Measurements from ENCODE around the gene CASKIN1. TPM values are rescaled to one million over a fixed set of nuclear protein-coding genes. Genes with fewer than 3 reads are reported as not detected.
A peak's percentile ranks its signal among the peaks of the same experiment; 100 is the strongest.
"Not testable (repeated sequence)": the region's sequence is repeated elsewhere in the genome, so short reads cannot be mapped to it uniquely, and the experiment has no call there.

CASKIN1 gene
- total and polyA plus RNA-seq, 8 donors: 0.61 to 2.1 (median 1.1) TPM

DNA sequence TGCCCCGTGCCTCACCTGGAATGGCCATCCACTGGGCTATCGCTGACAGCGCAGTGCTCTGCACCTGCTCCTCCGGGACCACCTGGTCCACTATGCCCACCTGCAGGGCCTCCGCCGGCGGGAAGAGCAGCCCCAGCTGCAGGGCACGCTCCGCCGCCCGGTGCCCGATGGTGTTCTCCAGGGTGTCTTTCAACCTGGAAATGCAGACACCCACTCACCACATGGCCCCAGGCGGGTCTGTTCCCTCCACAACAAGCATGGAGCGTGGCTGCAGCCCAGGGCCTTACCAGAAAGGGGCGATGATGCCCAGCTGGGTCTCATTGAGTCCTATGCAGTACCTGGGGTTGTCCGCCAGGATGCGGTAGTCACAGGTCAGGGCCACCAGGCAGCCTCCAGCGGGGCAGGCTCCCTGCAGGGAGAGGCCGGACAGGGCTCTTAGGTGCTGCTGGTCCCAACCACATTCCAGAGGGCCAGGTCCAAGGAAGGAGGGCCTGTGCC lies 46.7 kb upstream of the CASKIN1 start:
- peaks cover 0 to 43% (median 10%) of the 10 kb centered on the region in 3 donors for H3K36me3 ChIP-seq
- H3K4me1 ChIP-seq: no peaks in the 10 kb centered on the region
- no peak for ATAC-seq
- DNase-seq: peak in 2 of 6 donors; percentile 21 to 63
- intact Hi-C loops (cut with DNase I): no loop called here
- no peaks in the 10 kb centered on the region for H3K9me3 ChIP-seq
- 95 to 97% methylated on average over 19 of the region's 19 CpGs for WGBS, 2 donors
- no peak overlapping the region for H3K27ac ChIP-seq
- FAIRE-seq: no peak
- no peak overlapping the region for H3K4me3 ChIP-seq
- TF ChIP-seq, protein P1, sequence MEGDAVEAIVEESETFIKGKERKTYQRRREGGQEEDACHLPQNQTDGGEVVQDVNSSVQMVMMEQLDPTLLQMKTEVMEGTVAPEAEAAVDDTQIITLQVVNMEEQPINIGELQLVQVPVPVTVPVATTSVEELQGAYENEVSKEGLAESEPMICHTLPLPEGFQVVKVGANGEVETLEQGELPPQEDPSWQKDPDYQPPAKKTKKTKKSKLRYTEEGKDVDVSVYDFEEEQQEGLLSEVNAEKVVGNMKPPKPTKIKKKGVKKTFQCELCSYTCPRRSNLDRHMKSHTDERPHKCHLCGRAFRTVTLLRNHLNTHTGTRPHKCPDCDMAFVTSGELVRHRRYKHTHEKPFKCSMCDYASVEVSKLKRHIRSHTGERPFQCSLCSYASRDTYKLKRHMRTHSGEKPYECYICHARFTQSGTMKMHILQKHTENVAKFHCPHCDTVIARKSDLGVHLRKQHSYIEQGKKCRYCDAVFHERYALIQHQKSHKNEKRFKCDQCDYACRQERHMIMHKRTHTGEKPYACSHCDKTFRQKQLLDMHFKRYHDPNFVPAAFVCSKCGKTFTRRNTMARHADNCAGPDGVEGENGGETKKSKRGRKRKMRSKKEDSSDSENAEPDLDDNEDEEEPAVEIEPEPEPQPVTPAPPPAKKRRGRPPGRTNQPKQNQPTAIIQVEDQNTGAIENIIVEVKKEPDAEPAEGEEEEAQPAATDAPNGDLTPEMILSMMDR (IDR thresholded peaks at IDR 0.05): no peak
- no peaks in the 10 kb centered on the region for H3K27me3 ChIP-seq

DNA sequence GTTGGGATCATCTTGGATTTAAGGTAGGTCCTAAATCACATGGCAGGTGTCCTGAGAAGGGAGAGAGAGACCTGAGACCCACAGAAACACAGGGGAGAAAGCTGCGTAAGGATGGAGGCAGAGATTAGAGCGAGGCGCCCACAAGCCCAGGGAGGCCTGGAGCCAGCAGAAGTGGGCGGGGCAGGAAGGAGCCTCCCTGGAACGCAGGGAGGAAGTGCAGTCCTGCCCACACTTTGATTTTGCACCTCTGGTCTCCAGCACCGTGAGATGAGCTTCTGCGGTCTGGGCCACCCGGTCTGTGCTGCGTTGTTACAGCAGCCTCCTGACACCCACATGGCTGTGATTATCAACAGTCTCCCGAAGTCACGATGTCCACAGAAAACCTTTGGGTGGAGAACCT lies 46.2 kb upstream of the CASKIN1 start:
- no peaks in the 10 kb centered on the region for H3K9me3 ChIP-seq
- no peaks in the 10 kb centered on the region for H3K4me1 ChIP-seq
- TF ChIP-seq, protein P1 (IDR thresholded peaks at IDR 0.05): no peak
- intact Hi-C loops (cut with DNase I): no loop called here
- H3K4me3 ChIP-seq: no peak overlapping the region
- ATAC-seq (no peak), FAIRE-seq (no peak), DNase-seq (peak in 1 of 6 donors; percentile 21)
- no peak overlapping the region for H3K27ac ChIP-seq
- H3K36me3 ChIP-seq: peaks cover 0 to 43% (median 10%) of the 10 kb centered on the region in 3 donors
- WGBS, 2 donors: 90 to 95% methylated on average over 11 of the region's 11 CpGs
- H3K27me3 ChIP-seq: no peaks in the 10 kb centered on the region

DNA sequence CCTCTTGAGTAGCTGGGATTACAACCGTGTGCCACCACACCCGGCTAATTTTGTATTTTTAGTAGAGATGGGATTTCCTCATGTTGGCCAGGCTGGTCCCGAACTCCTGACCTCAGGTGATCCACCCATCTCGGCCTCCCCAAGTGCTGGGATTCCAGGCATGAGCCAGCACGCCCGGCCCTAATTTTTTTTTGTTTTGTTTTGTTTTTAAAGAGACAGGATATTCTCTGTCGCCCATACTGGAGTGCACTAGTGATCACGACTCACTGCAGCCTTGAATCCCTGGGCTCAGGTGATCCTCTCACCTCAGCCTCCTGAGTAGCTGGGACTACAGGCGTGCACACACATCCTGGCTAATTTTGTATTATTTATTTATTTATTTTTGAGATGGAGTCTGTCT lies 43.9 kb upstream of the CASKIN1 start:
- H3K4me1 ChIP-seq; ATAC-seq; FAIRE-seq; intact Hi-C loops (cut with DNase I); H3K27ac ChIP-seq; H3K9me3 ChIP-seq; H3K27me3 ChIP-seq; H3K4me3 ChIP-seq: not testable (repeated sequence)
- DNase-seq: peak in 2 of 6 donors; percentile 6
- H3K36me3 ChIP-seq: peaks cover 0 to 28% (median 4%) of the 10 kb centered on the region in 3 donors
- WGBS, 2 donors: 77 to 88% methylated on average over 9 of the region's 9 CpGs

DNA sequence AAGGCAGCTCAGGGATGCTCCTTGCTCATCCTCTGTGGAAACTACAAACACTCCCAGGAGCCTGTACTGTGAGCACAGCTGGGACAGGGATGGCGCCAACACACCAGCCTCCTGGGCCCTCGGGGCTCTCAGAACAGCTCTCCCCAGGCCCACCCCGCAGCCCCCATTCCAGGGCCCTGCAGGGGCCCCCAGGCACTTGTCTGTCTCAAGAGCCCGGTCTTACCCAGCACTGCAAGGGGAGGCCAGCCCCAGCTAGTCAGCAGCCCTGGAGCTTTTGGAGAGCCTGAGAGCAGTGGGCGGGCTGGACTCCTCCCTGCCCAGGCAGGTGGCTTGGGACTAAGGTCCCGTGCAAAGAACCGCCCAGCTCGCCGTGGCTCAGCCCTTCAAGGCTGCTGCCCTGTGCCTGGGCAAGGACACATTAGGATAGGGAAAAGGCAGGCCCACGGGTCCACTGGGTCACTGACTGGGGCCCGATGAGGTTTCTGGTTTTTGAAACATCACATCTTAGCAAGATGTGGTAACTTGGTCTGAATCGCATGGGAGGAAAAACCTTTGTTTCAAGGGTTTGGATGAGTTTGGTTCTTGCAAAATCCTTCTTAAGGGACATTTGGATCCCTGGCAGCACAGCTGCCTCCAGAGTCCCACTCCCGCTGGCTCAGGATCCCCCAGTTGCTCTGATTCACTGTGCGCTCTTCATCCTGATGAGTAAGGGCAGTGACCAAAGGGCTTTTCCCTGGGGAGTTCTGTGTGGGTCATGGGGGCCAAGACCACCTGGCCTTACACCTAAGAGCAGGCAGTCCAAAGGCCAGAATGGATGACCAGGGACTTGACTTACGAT lies 42.7 kb upstream of the CASKIN1 start:
- ATAC-seq: peak in 2 of 4 donors; percentile 5 to 8
- Histone ChIP-seq H3K4me1 (peaks cover 0 to 6% (median 0%) of the 10 kb centered on the region in 3 donors), H3K4me3 (no peak overlapping the region), H3K27ac (no peak overlapping the region), H3K9me3 (no peaks in the 10 kb centered on the region), H3K36me3 (peaks cover 0 to 27% (median 10%) of the 10 kb centered on the region in 3 donors), H3K27me3 (no peaks in the 10 kb centered on the region)
- no peak for FAIRE-seq
- WGBS, 2 donors: 63 to 65% methylated on average over 14 to 15 of the region's 15 CpGs
- DNase-seq: peak in 2 of 6 donors; percentile 25 to 76
- intact Hi-C loops (cut with DNase I): no loop called here
- TF ChIP-seq, protein P1 (IDR thresholded peaks at IDR 0.05): no peak

DNA sequence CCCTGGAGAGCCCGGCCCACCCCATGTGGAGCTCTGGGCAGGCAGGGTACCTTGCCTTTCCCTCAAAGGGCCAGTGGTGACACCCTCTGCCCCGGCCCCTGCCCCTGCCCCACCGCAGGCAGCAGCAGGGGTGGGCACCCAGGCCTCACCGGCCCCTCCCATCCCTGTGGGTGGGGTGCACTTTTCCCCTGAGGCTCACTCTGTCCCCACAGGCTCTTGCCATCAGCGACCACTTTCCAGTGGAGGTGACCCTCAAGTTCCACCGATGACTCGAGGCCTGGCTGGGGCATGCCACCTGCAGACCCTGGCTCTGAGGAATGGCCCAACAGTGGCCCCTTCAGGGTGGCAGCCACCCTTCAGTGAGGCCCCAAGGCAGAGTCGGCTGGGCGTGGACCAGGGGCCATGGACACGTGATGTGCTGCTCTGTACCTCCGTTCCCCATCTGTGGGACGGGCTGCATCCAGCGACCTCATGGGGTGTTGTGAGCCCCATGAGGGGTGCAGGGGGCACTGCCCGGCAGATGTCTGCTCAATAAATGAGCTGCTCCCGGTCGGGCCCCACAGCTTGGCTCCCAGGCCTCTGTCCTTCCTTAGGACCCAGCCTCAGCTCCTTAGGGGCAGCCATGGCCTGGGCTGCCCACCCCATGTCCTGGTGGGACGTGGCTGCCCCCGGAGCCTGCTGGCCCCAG lies 41.9 kb upstream of the CASKIN1 start:
- DNase-seq: peak in 2 of 6 donors; percentile 40 to 64
- FAIRE-seq: no peak
- Histone ChIP-seq H3K36me3 (peaks cover 4 to 24% (median 16%) of the 10 kb centered on the region in 3 donors), H3K9me3 (no peaks in the 10 kb centered on the region), H3K27me3 (no peaks in the 10 kb centered on the region), H3K4me3 (no peak overlapping the region), H3K4me1 (peaks cover 0 to 6% (median 0%) of the 10 kb centered on the region in 3 donors), H3K27ac (no peak overlapping the region)
- 46 to 51% methylated on average over 15 to 18 of the region's 18 CpGs for WGBS, 2 donors
- intact Hi-C loops (cut with DNase I): no loop called here
- TF ChIP-seq, protein P1 (IDR thresholded peaks at IDR 0.05): no peak
- peak in 3 of 4 donors; percentile 4 to 13 (median 7) for ATAC-seq

Measured in pancreas (tissue), 10 donors.